KOPT-K1 (cell line): ENCODE measurements around the gene SDR9C7.
"Not testable (repeated sequence)": the region's sequence is repeated elsewhere in the genome, so short reads cannot be mapped to it uniquely, and the experiment has no call there.

Experiments used
- H3K27ac ChIP-seq: fragments of 200-600 bp; sonication (generic); 2 replicates; pipeline ENCODE4 v1.5.1; 2016; ENCODE audit warnings: antibody characterized with exemption, mild to moderate bottlenecking, low read depth, low read length; ENCODE audit not compliant: poor library complexity, severe bottlenecking
- H3K36me3 ChIP-seq: fragments of 200-600 bp; sonication (generic); 2 replicates; pipeline ENCODE4 v1.5.1; 2017; ENCODE audit warnings: antibody characterized with exemption, mild to moderate bottlenecking, low read length, moderate library complexity; ENCODE audit not compliant: insufficient read depth
- H3K9me3 ChIP-seq: fragments of 200-600 bp; sonication (generic); 2 replicates; pipeline ENCODE4 v1.5.1; 2017; ENCODE audit warnings: antibody characterized with exemption, low read length, mild to moderate bottlenecking; ENCODE audit not compliant: insufficient read depth, poor library complexity, severe bottlenecking

SDR9C7 gene

GRCh38 chr12:56933826-56934625 is at the start of gene SDR9C7:
Gene SDR9C7 (minus strand): TSS chr12:56934408. CDS start chr12:56934261, 147 bp downstream.
- Histone ChIP-seq H3K36me3 (no peaks in the 10 kb centered on the region), H3K27ac (no peak within 1 kb of the TSS), H3K9me3 (no peaks in the 10 kb centered on the region)

DNA sequence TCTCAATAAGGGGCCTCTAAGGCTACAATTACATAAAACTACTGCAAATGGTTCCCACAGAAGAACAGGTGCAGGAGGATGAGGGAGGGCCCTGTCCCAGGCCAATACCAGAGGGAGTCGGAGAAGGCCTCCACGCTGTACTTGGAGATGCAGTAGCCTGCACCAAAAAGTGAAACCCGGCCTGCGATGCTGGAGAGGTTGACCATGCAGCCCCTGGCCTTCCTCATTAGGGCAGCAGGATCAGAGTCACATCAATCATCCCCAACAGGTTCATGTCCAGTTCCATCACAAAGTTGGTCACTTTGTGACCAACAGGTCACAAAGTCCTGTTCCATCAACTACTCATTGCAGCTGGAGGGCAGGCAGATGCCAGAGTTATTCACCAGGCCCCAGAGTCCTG is 49.2 kb upstream of the SDR9C7 start:
- Histone ChIP-seq H3K27ac (no peak overlapping the region), H3K36me3 (no peaks in the 10 kb centered on the region), H3K9me3 (no peaks in the 10 kb centered on the region)

- not testable (repeated sequence) for H3K36me3 ChIP-seq, H3K27ac ChIP-seq, H3K9me3 ChIP-seq
Observed at GRCh38 chr12:56982578-56983236, 48.5 kb upstream of the SDR9C7 start.

DNA sequence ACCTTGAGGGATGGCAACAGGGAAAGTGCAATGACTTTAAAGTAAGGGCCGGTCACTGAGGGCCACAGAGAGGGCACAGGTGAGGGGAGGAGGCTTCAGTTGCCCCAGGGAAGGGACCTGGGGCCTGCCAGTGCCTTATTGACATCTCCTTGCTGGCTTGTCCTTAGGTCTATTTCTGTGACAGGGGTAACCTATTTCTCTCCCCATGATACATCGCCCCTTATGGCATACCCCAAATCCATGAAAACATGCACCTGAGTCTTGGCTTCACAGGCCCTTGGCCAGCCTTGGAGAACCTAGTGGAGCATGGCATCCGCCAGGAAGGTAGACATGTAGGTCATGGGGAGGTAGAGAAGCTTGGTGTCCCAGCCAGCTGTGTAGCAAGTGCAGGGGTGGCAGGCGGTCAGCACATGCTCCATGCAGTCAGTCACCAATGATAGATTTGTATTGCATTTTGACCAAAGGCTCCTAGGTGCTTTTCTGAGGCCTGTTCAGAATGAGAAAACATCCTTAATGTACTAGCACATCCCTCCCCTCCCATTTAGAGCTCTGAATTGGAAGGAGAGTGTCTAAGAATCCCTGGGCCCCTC is 46.8 kb upstream of the SDR9C7 start:
- Histone ChIP-seq H3K36me3 (no peaks in the 10 kb centered on the region), H3K9me3 (no peaks in the 10 kb centered on the region), H3K27ac (no peak overlapping the region)

- no peaks in the 10 kb centered on the region for H3K9me3 ChIP-seq
- H3K27ac ChIP-seq, result no peak overlapping the region
- no peaks in the 10 kb centered on the region for H3K36me3 ChIP-seq
Observed at GRCh38 chr12:56980268-56980667, 46.1 kb upstream of the SDR9C7 start.

DNA sequence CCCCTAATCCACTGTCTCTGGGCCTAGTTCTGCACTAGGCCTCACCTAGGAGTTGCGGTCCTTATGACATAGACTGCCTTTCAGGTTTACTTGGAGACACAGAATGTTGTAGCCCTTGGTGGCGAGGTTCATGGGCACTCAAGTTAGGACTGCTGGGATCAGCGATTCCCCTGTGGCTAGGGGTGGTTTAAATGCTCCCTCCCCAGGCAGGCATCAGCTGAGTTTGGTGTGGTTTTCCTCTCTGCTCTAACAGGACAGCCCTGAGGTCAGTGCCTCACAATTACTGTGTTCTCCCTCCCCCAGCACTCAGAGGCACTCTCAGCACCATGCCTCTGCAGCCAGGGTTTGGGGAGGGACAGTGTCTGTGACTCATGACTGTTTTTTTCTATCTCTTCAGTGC is 45.4 kb upstream of the SDR9C7 start:
- no peak overlapping the region for H3K27ac ChIP-seq
- H3K9me3 ChIP-seq, result no peaks in the 10 kb centered on the region
- H3K36me3 ChIP-seq, result no peaks in the 10 kb centered on the region

DNA sequence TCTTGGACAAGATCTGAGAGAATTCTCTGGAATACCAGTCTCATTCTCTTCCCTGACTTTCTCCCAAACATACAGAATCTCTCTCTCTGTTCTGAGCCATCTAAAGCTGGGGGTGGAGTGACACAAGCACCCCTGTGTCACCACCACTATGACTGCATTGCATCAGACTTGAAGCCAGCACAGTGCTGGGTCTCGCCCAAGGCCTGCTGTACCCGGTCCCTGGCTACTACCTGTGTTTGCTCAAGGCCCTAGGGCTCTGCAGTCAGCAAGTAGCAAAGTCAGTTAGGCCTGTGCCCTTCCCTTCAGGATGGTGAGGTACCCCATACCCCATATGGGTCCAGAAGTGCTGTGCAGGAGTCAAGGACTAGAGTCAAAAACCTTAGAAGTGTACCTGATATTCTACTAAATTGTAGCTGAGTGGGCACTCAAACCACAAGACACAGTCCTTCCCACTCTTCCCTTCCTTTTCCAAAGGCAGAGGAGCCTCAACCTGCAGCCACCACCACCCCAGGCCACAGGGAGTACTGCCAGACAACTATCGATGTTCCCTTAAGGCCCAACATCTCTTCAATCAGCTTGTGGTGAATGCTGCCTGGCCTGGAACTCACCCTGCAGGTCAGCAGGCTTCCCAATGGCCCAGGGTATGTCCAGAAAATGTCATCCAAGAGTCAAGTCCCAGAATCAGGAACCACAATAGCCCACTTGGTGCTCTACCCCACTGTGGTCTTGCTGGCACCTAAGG is 44.4 kb upstream of the SDR9C7 start:
- no peak overlapping the region for H3K27ac ChIP-seq
- no peaks in the 10 kb centered on the region for H3K9me3 ChIP-seq
- H3K36me3 ChIP-seq, result no peaks in the 10 kb centered on the region

GRCh38 chr12:56977361-56977760 is 43.2 kb upstream of the SDR9C7 start:
- H3K27ac ChIP-seq, H3K9me3 ChIP-seq, H3K36me3 ChIP-seq: not testable (repeated sequence)

GRCh38 chr12:56974224-56974623 is 40.0 kb upstream of the SDR9C7 start:
- not testable (repeated sequence) for H3K9me3 ChIP-seq, H3K36me3 ChIP-seq, H3K27ac ChIP-seq

DNA sequence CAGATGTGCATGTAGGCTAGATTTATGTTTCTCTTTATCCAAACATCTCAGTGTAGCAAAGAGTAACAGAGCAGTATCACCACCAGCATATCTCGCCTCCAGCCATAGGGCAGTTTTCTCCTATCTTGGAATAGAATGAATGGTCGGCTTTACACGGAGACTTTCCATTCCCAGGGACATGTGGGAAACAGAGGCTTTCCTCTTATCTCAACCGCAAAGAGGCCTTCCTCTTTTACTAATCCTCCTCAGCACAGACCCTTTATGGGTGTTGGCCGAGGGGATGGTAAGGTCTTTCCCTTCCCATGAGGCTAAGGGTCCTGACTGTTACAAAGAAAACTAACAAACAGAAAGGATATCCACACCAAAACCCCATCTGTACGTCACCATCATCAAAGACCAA is 34.7 kb upstream of the SDR9C7 start:
- H3K36me3 ChIP-seq, H3K27ac ChIP-seq, H3K9me3 ChIP-seq: not testable (repeated sequence)

DNA sequence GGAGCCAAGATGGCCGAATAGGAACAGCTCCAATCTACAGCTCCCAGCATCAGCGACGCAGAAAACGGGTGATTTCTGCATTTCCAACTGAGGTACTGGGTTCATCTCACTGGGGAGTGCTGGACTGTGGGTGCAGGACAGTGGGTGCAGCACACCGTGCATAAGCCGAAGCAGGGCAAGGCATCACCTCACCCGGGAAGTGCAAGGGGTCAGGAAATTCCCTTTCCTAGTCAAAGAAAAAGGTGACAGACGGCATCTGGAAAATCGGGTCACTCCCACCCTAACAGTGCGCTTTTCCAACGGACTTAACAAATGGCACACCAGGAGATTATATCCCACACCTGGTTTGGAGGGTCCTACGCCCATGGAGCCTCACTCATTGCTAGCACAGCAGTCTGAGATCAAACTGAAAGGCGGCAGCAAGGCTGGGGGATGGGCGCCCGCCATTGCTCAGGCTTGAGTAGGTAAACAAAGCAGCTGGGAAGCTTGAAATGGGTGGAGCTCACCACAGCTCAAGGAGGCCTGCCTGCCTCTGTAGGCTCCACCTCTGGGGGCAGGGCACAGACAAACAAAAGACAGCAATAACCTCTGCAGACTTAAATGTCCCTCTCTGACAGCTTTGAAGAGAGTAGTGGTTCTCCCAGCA is 31.9 kb upstream of the SDR9C7 start:
- not testable (repeated sequence) for H3K36me3 ChIP-seq, H3K9me3 ChIP-seq, H3K27ac ChIP-seq

GRCh38 chr12:56965124-56965523 is 30.9 kb upstream of the SDR9C7 start:
- not testable (repeated sequence) for H3K9me3 ChIP-seq, H3K36me3 ChIP-seq, H3K27ac ChIP-seq

DNA sequence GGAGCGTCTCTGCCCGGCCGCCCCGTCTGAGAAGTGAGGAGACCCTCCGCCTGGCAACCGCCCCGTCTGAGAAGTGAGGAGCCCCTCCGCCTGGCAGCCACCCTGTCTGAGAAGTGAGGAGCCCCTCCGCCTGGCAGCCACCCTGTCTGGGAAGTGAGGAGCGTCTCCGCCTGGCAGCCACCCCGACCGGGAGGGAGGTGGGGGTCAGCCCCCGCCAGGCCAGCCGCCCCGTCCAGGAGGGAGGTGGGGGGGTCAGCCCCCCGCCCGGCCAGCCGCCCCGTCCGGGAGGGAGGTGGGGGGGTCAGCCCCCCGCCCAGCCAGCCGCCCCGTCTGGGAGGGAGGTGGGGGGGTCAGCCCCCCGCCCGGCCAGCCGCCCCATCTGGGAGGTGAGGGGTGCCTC is 29.3 kb upstream of the SDR9C7 start:
- H3K9me3 ChIP-seq, H3K36me3 ChIP-seq, H3K27ac ChIP-seq: not testable (repeated sequence)

DNA sequence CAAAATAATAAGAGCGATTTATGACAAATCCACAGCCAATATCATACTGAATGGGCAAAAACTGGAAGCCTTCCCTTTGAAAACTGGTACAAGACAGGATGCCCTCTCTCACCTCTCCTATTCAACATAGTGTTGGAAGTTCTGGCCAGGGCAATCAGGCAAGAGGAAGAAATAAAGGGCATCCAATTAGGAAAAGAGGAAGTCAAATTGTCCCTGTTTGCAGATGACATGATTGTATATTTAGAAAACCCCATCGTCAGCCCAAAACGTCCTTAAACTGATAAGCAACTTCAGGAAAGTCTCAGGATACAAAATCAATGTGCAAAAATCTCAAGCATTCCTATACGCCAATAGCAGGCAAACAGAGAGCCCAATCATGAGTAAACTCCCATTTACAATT is 28.0 kb upstream of the SDR9C7 start:
- not testable (repeated sequence) for H3K9me3 ChIP-seq, H3K36me3 ChIP-seq, H3K27ac ChIP-seq

DNA sequence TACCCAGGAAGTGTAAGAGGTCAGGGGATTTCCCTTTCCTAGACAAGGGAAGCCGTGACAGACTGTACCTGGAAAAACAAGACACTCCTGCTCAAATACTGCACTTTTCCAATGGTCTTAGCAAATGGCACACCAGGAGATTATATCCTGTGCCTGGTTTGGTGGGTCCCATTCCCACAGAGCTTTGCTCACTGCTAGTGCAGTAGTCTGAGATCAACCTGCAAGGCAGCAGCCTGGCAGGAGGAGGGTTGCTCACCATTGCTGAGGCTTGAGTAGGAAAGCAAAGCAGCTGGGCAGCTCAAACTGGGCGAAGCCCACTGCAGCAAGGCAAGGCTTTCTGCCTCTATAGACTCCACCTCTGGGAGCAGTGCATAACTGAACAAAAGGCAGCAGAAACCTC is 24.2 kb upstream of the SDR9C7 start:
- Histone ChIP-seq H3K27ac (no peak overlapping the region), H3K9me3 (no peaks in the 10 kb centered on the region), H3K36me3 (no peaks in the 10 kb centered on the region)
